Prostate gland (tissue), 2 donors: ENCODE data around the gene MYH1. TPM values are rescaled to one million over a fixed set of nuclear protein-coding genes. Genes with fewer than 3 reads are reported as not detected.

Source experiments
- DNase-seq: peaks from one replicate; pipeline ENCODE4 v3.0.0-alpha.2; 2019; ENCODE audit warnings: low spot score
- H3K27ac ChIP-seq, 2 donors: fragments of 200-600 bp; sonication (generic); 2 replicates each; pipeline ENCODE4 v1.5.1; 2017 to 2019
- H3K27me3 ChIP-seq: fragments of 200-600 bp; sonication (generic); replicated peaks from 2 replicates; pipeline ENCODE4 v1.5.1; 2019; ENCODE audit not compliant: insufficient read depth
- H3K36me3 ChIP-seq, 2 donors: fragments of 200-600 bp; sonication (generic); 1 replicate in 1 of 2; 2 replicates in 1 of 2; pipeline versions ENCODE4 v1.5.1 to v1.8.1; 2017 to 2019
- H3K4me1 ChIP-seq: fragments of 200-600 bp; sonication (generic); replicated peaks from 2 replicates; pipeline ENCODE4 v1.5.1; 2019
- H3K4me3 ChIP-seq, 2 donors: fragments of 200-600 bp; sonication (generic); 2 replicates each; pipeline ENCODE4 v1.5.1; 2017 to 2019
- H3K9me3 ChIP-seq: fragments of 200-600 bp; sonication (generic); 2 replicates; pipeline ENCODE4 v1.5.1; 2017
- POLR2A ChIP-seq: fragments of 450-650 bp; IDR thresholded peaks from one replicate; pipeline ENCODE4 v1.6.1; 2016; ENCODE audit warnings: antibody characterized with exemption, mild to moderate bottlenecking
- POLR2AphosphoS5 ChIP-seq: sonication (generic); formaldehyde crosslinking; IDR thresholded peaks from one replicate; pipeline ENCODE4 v1.6.1; 2017; ENCODE audit warnings: antibody characterized with exemption
- WGBS: methylation state at CpG from one replicate; pipeline ENCODE4 v1.1.5; 2018; 5-methylcytosine and 5-hydroxymethylcytosine counted together
- intact Hi-C: fragments of 100-400 bp; cut with DNase I; formaldehyde crosslinking; loops from one replicate; pipeline ENCODE4 v1.14.2; 2022
- total RNA-seq, 2 donors: library from RNA; depleted of rRNA; stranded (reverse); fragments of >200 nt; gene quantifications; one replicate each; pipeline ENCODE4 v1.1.0, GENCODE V29; 2016
- TF ChIP-seq, protein P1 (sequence below), 4 experiments: fragments of 200-600 bp in 2 of 4; fragments of 450-650 bp in 2 of 4; sonication (generic) in 2 of 4; IDR thresholded peaks; 1 replicate in 3 of 4; 2 replicates in 1 of 4; pipeline ENCODE4 v1.5.1; 2016 to 2019; ENCODE audit warnings: antibody characterized with exemption in 4 of 4, mild to moderate bottlenecking in 2 of 4, moderate library complexity in 2 of 4

Gene MYH1
- total RNA-seq, 2 donors from 2014 or later = 0.06 TPM; not detected in 1

DNA sequence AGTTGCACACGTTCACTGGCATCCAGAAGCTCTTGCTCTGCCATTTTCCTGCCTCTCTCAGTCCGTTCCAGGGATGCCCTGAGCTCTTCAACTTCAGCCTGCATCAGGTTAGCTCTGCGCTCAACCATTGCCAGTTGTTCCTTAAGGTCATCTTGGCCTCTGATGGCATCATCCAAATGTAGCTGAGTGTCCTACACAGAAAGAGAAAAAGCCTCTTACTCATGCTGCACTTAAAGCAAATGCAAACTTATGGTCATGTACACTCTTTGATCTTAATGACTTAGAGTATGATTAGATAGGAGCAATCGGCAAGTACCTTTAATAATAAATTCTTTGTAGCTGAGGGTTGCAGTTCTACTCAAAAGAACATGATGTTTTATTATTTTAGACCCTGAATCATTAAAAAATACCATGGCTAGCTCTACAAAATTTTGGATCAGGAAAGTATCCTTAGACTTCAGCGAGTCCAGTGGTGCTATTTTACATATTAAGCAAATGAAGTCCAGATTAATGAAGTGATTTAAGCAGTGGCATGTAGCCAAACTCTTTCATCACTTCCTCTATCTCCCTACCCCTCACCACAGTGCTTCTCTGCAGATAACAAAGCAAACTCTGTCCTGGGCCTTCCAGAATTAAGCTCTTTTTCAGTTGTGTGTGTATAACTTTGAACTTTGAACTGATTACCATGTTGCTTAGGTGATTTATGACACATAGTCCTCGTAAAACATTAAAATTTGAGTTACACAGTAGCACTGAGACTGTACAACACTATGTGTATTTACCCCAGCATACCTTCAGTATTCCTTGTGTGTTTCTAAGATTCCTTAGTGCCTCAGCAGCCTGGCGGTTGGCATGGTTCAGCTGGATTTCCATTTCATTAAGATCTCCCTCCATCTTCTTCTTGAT is 71.1 kb downstream of the MYH1 start:
- H3K4me3 ChIP-seq = no peak overlapping the region
- TF ChIP-seq, protein P1, sequence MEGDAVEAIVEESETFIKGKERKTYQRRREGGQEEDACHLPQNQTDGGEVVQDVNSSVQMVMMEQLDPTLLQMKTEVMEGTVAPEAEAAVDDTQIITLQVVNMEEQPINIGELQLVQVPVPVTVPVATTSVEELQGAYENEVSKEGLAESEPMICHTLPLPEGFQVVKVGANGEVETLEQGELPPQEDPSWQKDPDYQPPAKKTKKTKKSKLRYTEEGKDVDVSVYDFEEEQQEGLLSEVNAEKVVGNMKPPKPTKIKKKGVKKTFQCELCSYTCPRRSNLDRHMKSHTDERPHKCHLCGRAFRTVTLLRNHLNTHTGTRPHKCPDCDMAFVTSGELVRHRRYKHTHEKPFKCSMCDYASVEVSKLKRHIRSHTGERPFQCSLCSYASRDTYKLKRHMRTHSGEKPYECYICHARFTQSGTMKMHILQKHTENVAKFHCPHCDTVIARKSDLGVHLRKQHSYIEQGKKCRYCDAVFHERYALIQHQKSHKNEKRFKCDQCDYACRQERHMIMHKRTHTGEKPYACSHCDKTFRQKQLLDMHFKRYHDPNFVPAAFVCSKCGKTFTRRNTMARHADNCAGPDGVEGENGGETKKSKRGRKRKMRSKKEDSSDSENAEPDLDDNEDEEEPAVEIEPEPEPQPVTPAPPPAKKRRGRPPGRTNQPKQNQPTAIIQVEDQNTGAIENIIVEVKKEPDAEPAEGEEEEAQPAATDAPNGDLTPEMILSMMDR (IDR thresholded peaks at IDR 0.05) = no peak
- TF ChIP-seq POLR2A (no peak), POLR2AphosphoS5 (no peak)
- DNase-seq = no peak
- H3K9me3 ChIP-seq = no peaks in the 10 kb centered on the region
- intact Hi-C loops = no loop called here
- no peaks in the 10 kb centered on the region for H3K27me3 ChIP-seq
- no peaks in the 10 kb centered on the region for H3K4me1 ChIP-seq
- 66% methylated on average over 7 of the region's 7 CpGs for WGBS
- H3K36me3 ChIP-seq = no peaks in the 10 kb centered on the region
- H3K27ac ChIP-seq = no peak overlapping the region

Other genes starting within 250 kb of the MYH1 start
- under 1 TPM in 1 of 2 donors, not detected in 1; 0.28 TPM for gene MYH13, start 145.5 kb downstream of the MYH1 start, total RNA-seq
- under 1 TPM; 0.05 to 0.40 TPM for gene MYH8, start 96.6 kb downstream of the MYH1 start, total RNA-seq
- not detected for gene MYH4, start 49.0 kb downstream of the MYH1 start, total RNA-seq
- under 1 TPM; 0.18 to 0.23 TPM for gene MYH2, start 31.1 kb upstream of the MYH1 start, total RNA-seq
- gene MYH3, start 138.8 kb upstream of the MYH1 start, total RNA-seq = 10 to 100 TPM in 1 of 2 donors, 1 to 10 TPM in 1; 5.9 to 14.8 TPM
- 10 to 100 TPM; 21.7 to 38.3 TPM for gene SCO1, start 179.0 kb upstream of the MYH1 start, total RNA-seq
- 10 to 100 TPM in 1 of 2 donors, 1 to 10 TPM in 1; 9.7 to 23.1 TPM for gene ADPRM, start 179.1 kb upstream of the MYH1 start, total RNA-seq
- gene TMEM220, start 211.5 kb upstream of the MYH1 start, total RNA-seq = 10 to 100 TPM; 18.4 to 30.1 TPM